Karpas-422 (cell line): ENCODE data around the gene PLCB3. TPM values are rescaled to one million over a fixed set of nuclear protein-coding genes. Genes with fewer than 3 reads are reported as not detected.

Experiments used
- small RNA-seq: library from RNA; depleted of rRNA; stranded (forward); fragments of <200 nt; gene quantifications from one replicate; pipeline ENCODE3, GENCODE V24; 2014
- total RNA-seq: library from RNA; depleted of rRNA; stranded (reverse); fragments of >200 nt; shearing (Covaris generic); gene quantifications from 2 replicates; pipeline ENCODE4 v1.2.3, GENCODE V29; 2014; ENCODE audit warnings: low replicate concordance; rRNA removed

The PLCB3 gene
- total RNA-seq, 1 experiment from 2014 or later = 5.7 TPM

Small RNA genes within 50 kb of the gene (small RNA-seq; reads per million reads assigned to genes)
- gene RF00019 = not detected

Other genes starting within 250 kb of the PLCB3 start
- not detected in 2 replicates for gene FLRT1, start 215.6 kb upstream of the PLCB3 start, total RNA-seq
- 5.4 TPM in 1 of 2 replicates, not detected in the other for gene MACROD1, start 85.4 kb upstream of the PLCB3 start, total RNA-seq
- 101 and 199 TPM in 2 replicates for gene STIP1, start 65.4 kb upstream of the PLCB3 start, total RNA-seq
- 72.7 and 141 TPM in 2 replicates for gene FERMT3, start 44.8 kb upstream of the PLCB3 start, total RNA-seq
- 72.5 and 90.4 TPM in 2 replicates for gene TRPT1, start 25.3 kb upstream of the PLCB3 start, total RNA-seq
- gene NUDT22, start 25.3 kb upstream of the PLCB3 start, total RNA-seq = 70.0 and 114 TPM in 2 replicates
- 32.0 and 51.0 TPM in 2 replicates for gene DNAJC4, start 21.0 kb upstream of the PLCB3 start, total RNA-seq
- 43.4 and 67.9 TPM in 2 replicates for gene VEGFB, start 16.9 kb upstream of the PLCB3 start, total RNA-seq
- 27.8 and 73.4 TPM in 2 replicates for gene FKBP2, start 10.4 kb upstream of the PLCB3 start, total RNA-seq
- gene PPP1R14B, start 4.6 kb upstream of the PLCB3 start, total RNA-seq = 111 and 256 TPM in 2 replicates
- 45.3 and 94.6 TPM in 2 replicates for gene BAD, start 33.1 kb downstream of the PLCB3 start, total RNA-seq
- 10.8 and 14.2 TPM in 2 replicates for gene GPR137, start 34.3 kb downstream of the PLCB3 start, total RNA-seq
- not detected in 2 replicates for gene KCNK4, start 39.8 kb downstream of the PLCB3 start, total RNA-seq
- gene CATSPERZ, start 48.8 kb downstream of the PLCB3 start, total RNA-seq = not detected in 2 replicates
- 16.0 and 33.9 TPM in 2 replicates for gene ESRRA, start 54.0 kb downstream of the PLCB3 start, total RNA-seq
- 363 and 557 TPM in 2 replicates for gene TRMT112, start 66.0 kb downstream of the PLCB3 start, total RNA-seq
- gene PRDX5, start 66.6 kb downstream of the PLCB3 start, total RNA-seq = 205 and 428 TPM in 2 replicates
- 34.9 and 88.2 TPM in 2 replicates for gene CCDC88B, start 88.7 kb downstream of the PLCB3 start, total RNA-seq
- 17.1 and 38.4 TPM in 2 replicates for gene RPS6KA4, start 107.6 kb downstream of the PLCB3 start, total RNA-seq